Adrenal gland (tissue), 5 donors: Measurements from ENCODE around the gene MOB2.

ENCODE experiments used
- POLR2A ChIP-seq, 2 donors: fragments of 450-650 bp; IDR thresholded peaks; one replicate each; pipeline ENCODE4 v1.6.1; 2017; ENCODE audit warnings: antibody characterized with exemption in 2 of 2, mild to moderate bottlenecking in 2 of 2, moderate library complexity in 1 of 2
- TF ChIP-seq, protein P1 (sequence below), 6 experiments: fragments of 450-650 bp in 4 of 6; fragments of 200-600 bp in 2 of 6; sonication (generic) in 1 of 6; IDR thresholded peaks; 1 replicate in 5 of 6; 2 replicates in 1 of 6; pipeline versions ENCODE4 v1.5.1 to v1.8.0; 2016 to 2021; ENCODE audit warnings: antibody characterized with exemption in 6 of 6, mild to moderate bottlenecking in 2 of 6, moderate library complexity in 1 of 6
- donor health status: DM: no; HTN: no; CAD: no.

GRCh38 chr11:1466784-1467183 is 19.8 kb downstream of the MOB2 start:
- TF ChIP-seq, protein P1, sequence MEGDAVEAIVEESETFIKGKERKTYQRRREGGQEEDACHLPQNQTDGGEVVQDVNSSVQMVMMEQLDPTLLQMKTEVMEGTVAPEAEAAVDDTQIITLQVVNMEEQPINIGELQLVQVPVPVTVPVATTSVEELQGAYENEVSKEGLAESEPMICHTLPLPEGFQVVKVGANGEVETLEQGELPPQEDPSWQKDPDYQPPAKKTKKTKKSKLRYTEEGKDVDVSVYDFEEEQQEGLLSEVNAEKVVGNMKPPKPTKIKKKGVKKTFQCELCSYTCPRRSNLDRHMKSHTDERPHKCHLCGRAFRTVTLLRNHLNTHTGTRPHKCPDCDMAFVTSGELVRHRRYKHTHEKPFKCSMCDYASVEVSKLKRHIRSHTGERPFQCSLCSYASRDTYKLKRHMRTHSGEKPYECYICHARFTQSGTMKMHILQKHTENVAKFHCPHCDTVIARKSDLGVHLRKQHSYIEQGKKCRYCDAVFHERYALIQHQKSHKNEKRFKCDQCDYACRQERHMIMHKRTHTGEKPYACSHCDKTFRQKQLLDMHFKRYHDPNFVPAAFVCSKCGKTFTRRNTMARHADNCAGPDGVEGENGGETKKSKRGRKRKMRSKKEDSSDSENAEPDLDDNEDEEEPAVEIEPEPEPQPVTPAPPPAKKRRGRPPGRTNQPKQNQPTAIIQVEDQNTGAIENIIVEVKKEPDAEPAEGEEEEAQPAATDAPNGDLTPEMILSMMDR (IDR thresholded peaks at IDR 0.05) = no peak
- no peak for TF ChIP-seq POLR2A (IDR thresholded peaks at IDR 0.05)
